GM20431 (cell line): ENCODE results near the gene SLC28A3.

Experiments
- in situ Hi-C: fragments of 300-500 bp; cut with MseI, MboI; formaldehyde crosslinking; loops from one replicate; pipeline ENCODE4 v1.15.0; 2020; ENCODE audit warnings: low sequenced_read_pairs; ENCODE audit not compliant: unreplicated experiment

The SLC28A3 gene

DNA sequence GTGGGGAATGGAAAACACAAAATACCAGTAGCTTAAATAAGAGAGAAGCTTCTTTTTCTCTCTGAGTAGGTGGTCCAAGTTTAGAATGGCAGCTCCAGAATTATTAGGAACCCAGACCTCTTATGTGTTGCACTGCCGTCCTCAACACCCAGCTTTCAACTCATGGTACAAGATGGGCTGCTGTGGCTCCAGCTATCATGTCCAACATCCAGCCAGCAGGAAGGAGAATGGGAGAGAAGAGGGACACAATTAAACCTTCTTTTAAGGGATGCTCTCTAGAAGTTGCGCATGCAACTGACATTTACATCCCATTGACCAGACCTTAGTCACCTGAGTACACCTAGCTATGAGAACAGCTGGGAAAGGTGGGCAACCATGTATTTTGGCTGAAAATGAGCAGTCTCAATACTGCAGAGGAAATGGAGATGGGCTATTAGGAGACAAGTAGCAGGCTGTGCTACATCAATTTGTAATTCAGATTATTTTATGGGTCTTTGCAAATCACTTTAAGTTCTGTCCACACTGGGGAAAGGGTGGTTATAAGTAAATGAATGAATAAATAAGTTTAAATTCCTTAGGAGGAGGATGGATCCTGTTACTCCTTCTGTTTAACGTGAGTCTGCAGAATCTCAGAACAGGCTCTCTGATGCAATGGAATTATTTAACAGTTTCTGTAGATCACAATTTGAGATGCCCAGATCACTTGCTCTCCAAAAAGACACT lies 76.1 kb downstream of the SLC28A3 start:
- in situ Hi-C loops, result loop anchor here (25.0 kb wide), 1 partner anchor 327 kb away; no protein-coding TSS in a partner anchor

DNA sequence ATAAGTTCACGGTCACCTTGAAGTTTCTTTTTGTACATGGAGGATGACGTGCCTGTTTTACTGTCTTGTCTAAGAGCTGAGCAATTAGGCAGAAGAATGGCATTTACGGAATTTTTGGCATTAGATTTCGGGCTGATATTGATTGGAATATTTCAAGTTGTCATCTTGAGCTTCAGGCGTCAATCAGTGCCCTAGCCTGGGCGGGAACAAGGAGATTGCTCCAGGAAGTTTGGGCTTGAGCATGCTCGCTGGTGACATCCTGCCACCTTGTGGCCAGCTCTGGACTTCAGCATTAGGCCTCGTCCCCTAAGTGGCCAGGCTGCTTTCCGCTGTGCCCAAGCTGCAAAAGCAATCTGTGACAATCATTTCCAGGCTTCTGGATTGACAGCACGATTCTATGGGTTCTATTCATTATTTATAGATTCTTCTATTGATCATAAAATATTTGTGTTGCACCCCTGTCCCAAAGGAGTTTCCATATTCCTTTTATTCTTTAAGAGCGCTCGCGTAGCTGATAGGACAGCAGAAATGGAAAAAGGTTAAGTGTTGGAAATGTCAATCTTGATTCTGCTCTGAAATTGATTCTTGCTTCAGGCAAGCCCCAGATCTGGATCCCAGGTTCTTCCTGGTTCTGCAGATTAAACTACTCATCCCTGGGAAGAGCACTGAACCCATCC lies 79.3 kb downstream of the SLC28A3 start:
- in situ Hi-C loops, result loop anchor here (25.0 kb wide), 1 partner anchor 324 kb away; no protein-coding TSS in a partner anchor

DNA sequence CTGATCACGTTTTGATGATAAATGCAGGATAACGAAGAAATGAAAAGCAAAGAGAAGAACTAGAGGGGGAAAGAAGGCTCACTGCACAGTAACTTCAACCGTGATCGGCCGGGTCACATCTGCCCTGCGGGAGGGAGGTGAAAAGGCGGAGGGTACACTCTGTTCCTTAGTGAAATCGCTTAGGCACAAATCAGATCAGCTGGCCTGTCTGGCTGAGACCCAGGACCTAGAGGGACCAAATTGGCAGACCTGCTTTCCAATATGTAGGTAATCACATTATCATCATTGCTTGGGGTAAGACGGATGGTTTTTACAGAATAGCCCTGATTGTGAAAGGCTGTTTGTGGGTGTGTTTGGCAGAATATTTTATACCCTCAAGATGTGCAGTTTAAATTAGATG lies 82.2 kb downstream of the SLC28A3 start:
- in situ Hi-C loops, result loop anchor here (25.0 kb wide), 1 partner anchor 321 kb away; no protein-coding TSS in a partner anchor

DNA sequence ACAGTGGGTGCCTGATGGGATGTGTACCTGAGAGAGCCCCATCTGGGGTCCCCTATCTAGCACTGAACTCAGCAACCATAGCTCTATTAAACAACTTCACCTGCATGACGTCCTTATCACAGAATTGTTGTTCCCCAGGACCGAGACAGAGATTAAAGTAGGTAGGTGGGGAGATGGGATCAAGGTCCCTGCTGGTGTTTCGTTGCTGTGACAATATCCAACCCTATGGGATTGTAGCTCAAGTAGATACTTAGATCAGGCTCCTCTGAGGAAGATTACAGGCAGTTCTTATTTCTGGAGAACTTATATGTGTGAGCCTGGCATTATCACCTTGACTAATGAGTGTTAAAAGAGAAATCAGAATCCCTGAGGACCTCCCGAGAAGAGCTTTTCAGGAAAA lies 84.9 kb downstream of the SLC28A3 start:
- in situ Hi-C loops, result loop anchor here (25.0 kb wide), 1 partner anchor 318 kb away; no protein-coding TSS in a partner anchor

DNA sequence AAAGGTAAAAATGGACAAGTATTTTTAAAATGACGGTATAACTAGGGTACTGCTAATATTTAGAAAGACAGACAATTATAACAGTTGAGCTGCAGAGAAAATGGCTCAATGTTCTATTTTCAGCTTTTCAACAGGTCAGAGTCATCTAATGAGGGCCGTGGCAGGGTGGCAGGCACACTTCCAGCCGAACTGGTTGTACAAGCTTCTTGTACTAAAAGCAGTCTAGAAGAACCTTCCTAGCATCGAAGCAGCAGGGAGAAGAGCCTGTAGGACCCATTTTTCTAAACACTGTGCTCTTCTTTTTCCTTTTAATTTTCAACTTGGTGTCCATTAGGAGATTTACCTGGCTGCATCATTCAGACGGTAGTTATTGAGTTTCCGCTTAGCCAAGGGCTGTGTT lies 85.6 kb downstream of the SLC28A3 start:
- in situ Hi-C loops, result loop anchor here (25.0 kb wide), 1 partner anchor 318 kb away; no protein-coding TSS in a partner anchor

DNA sequence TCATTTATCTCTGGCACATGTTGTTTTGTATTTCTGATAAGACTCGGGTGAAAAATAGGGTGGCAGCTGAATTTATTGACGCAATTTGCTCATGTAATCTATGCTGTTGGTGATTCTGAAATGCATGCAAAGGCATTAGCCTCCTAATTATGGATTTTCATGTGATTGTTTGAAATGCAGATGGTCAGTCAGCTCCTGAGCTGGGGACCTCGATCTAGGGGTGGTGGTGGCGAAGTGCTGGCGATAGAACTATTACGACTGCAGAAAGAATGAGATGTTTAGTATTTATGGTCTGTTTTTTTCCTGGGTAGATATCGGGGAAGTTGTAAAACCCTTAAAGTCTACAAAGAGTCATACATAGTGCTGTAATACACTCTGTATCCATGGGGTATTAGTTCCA lies 88.6 kb downstream of the SLC28A3 start:
- in situ Hi-C loops, result loop anchor here (25.0 kb wide), 1 partner anchor 315 kb away; no protein-coding TSS in a partner anchor

DNA sequence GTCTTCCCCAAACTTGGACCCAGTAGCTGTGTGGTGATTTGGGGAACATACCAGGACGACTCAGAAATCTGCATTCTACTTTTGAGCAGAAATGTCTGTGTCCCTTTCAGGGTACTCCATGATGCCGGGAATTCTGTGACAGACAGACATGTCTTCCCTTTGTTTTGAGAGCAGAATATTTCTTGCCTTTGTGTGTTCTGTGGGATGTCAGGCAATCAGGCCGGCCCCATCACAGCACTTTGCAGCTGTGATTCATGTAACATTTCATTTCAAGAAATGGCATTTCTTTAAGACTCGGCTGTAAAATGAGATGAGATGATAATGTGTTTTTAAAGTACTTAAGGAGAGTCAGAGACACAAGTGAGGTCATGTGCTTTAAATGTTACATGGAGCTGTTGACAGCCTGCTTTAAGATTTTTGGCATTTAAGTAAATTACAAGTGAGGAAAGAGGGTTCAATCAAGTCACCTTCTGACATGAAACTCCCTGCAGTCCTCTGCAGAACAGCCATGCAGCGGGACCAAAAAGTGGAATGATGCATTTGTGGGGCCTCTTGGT lies 98.7 kb downstream of the SLC28A3 start:
- in situ Hi-C loops, result no loop called here

DNA sequence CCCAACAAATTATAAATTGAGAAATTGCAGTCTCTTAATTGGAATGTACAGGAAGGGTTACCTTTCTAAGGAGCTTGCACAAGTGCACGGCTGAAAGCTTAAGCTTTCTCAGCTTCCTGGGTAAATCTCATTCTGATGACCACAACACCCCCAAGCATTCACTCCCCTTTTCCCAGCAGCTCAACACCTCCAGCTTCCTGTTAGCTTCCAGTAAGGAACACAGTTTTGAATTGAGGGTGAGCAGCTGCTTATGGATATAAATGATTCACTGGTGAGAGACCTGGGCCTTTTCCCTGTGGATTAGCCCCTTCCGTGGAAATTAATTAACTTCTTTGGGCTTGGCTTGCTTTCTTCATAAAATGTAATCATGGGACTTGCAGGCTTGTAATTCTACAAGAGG lies 101.2 kb downstream of the SLC28A3 start:
- in situ Hi-C loops, result no loop called here

DNA sequence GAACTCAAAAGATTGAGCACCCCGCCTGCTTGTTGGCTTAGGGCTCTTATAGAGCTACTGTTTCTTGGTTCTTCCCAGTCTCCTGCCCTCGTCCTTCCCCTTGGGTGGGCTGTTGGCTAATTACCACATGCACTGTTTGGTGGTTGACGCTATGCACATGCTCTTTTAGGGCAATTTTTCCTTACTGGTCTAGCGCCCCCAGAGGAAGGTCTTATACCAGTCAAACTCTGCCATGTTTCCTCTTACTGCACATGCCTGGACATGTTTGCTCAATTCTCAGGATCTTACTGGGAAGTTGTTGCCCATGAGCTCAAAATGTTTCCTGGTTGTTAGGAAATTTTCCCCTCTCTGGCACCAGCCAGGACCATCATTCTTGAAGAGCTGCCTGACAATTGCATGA lies 101.9 kb downstream of the SLC28A3 start:
- in situ Hi-C loops, result no loop called here

DNA sequence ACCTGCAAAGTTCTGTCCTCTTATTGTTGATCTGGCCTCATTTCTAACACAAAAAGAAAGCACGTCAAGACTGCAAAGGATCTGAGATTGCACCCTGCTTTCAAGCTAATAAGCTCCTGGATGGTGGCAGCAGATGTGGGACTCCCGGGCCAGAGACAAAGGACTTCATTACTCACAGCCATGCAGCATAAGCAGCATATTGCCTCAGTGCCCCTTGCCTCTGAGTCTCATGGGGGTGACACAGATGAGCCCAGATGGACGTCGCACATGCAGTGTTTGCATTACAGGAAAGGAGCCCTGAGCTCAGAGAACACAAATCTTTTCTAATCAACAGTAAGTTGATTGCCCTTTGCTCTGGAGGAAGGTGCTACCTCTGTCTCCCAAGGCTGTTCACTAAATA lies 105.0 kb downstream of the SLC28A3 start:
- in situ Hi-C loops, result no loop called here

DNA sequence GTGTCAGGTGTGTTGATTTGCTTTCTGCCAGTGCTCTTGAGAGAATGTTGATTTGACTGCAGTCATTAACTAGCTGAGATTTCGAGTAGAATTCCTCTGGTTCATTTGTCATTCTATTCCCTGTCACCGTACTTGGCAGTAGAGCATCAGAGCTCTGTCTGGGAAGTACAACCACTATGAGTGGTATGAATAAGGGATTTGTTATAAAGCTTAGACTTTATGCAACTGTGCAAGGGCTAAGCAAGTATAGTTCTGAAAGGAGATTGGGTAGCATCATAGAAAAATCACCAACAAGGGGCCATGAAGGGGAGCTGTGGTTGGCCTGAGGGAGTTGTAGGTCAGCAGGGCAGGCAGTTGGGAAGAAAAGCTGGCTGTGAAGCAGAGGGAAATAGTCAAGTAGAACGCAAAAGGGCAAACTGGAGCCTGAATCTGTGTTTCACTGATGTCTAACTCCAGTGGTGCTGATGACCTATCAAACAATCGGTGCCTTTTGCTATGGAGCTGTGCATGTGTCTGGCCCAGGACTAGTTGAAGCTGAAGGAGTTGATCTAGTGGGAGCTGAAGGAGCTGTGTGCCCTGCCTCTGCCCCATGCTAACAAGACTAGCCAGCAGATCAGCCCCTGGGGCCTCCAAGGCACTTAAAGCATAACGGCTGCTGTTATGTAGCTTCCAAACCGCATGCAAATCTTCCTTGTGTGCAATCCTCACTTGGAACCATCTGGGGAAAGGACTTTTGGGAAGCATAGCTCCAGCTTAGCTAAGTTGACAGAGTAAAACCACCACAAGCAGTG lies 110.0 kb downstream of the SLC28A3 start:
- in situ Hi-C loops, result no loop called here

DNA sequence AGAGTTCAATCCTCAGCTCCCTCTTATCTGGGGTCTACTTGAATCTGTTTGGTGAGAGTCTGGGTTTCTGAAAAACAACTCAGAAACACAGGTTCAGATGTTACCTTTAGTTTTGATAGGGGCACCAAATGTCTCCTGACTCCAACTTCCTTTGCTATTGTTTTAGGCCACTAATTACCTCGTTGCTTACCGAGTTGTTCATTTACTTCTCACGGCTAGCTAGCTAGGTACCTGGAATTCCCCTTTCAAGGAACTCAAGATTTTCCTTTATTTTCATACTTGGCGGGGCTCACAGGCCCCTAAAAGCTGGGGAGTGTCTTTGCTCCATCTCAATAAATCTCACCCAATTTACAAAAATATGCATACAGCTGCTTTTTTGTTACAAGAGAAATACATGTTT lies 111.4 kb downstream of the SLC28A3 start:
- in situ Hi-C loops, result no loop called here

DNA sequence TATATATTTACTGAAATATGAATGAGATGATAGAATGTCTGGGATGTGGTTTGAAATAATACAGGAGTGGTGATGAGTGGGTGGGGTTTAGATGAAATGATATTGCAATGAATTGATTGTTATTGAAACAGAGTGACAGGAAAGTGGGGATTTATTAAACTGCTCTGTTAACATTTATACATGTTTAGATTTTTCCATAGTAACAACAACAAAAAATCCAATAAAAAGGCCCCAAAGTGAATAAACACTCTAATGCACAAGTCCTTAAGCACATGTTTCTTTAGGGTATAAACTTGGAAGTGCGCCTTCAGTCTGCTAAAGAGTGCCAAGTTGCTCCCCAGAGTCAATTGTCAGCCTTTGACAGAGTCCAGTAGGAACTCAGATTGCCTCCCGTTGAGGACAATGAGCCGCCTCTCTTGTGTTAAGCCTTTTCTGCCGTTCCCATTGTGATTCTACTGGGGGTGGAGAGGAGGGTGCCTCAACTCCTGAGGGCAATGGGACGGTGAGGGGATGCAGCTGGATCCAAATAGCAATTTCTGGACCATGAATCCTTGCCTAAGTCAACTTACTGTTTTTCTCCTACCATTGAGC lies 112.3 kb downstream of the SLC28A3 start:
- in situ Hi-C loops, result no loop called here

DNA sequence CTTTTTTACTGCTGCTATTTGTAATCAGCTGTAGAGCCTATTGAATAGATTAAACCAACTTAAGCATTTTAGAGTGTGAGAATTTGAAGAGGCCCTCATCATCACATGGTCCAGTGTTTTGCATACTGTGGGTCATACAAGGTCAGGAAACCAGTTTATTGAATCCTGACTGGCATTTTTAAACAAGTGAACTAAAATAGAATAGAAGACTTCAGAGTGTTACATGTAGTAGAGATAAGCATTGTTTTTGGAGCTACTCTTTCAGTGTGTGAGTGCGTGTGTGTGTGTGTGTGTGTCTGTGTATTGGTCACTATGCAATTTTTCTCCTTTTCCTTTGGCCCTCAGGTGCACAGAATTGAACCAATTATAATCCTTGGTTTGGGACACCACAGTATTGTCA lies 114.4 kb downstream of the SLC28A3 start:
- in situ Hi-C loops, result no loop called here
